SK-N-SH treated with all-trans-retinoic acid at 6 μM for 48 hours (cell line): ENCODE data around the gene MX2.

ENCODE experiments used
- ATAC-seq: fragments of 200-7000 bp; cut with Tn5 transposase; 3 replicates; pipeline ENCODE4 v1.9.1; 2020; ENCODE audit warnings: mild to moderate bottlenecking, moderate library complexity
- ARNTL ChIP-seq: fragments of 450-650 bp; formaldehyde crosslinking; IDR thresholded peaks from 2 replicates; pipeline ENCODE4 v1.5.0; 2020; ENCODE audit warnings: low read depth, mild to moderate bottlenecking, moderate library complexity, borderline replicate concordance
- BACH2 ChIP-seq: fragments of 250-450 bp; sonication (Bioruptor Pico); IDR thresholded peaks from 2 replicates; pipeline ENCODE4 v1.9.0; 2021; ENCODE audit warnings: mild to moderate bottlenecking, borderline replicate concordance
- CREB5 ChIP-seq: fragments of 250-450 bp; sonication (Bioruptor Pico); IDR thresholded peaks from 2 replicates; pipeline ENCODE4 v1.5.1; 2020; ENCODE audit warnings: low read depth, mild to moderate bottlenecking, moderate library complexity
- CSRNP3 ChIP-seq: fragments of 250-450 bp; sonication (Bioruptor Pico); IDR thresholded peaks from 2 replicates; pipeline ENCODE4 v1.5.1; 2021; ENCODE audit warnings: mild to moderate bottlenecking, moderate library complexity
- ESRRG ChIP-seq: fragments of 250-450 bp; sonication (Bioruptor Pico); IDR thresholded peaks from 2 replicates; pipeline ENCODE4 v1.6.1; 2021; ENCODE audit warnings: mild to moderate bottlenecking
- GLIS3 ChIP-seq: fragments of 250-450 bp; sonication (Bioruptor Pico); IDR thresholded peaks from 2 replicates; pipeline ENCODE4 v1.5.0; 2020; ENCODE audit warnings: mild to moderate bottlenecking, moderate library complexity
- ISL1 ChIP-seq: fragments of 250-450 bp; sonication (Bioruptor Pico); IDR thresholded peaks from 2 replicates; pipeline ENCODE4 v2.1.2; 2022; ENCODE audit warnings: mild to moderate bottlenecking, moderate library complexity
- OSR1 ChIP-seq: fragments of 250-450 bp; sonication (Bioruptor Pico); IDR thresholded peaks from 2 replicates; pipeline ENCODE4 v1.8.0; 2022; ENCODE audit warnings: moderate library complexity, mild to moderate bottlenecking, inconsistent platforms
- PATZ1 ChIP-seq: fragments of 250-450 bp; sonication (Bioruptor Pico); IDR thresholded peaks from 2 replicates; pipeline ENCODE4 v1.8.0; 2020; ENCODE audit warnings: mild to moderate bottlenecking, moderate library complexity, borderline replicate concordance
- POU6F1 ChIP-seq: fragments of 250-450 bp; sonication (Bioruptor Pico); IDR thresholded peaks from 2 replicates; pipeline ENCODE4 v1.8.0; 2021; ENCODE audit warnings: low read depth, mild to moderate bottlenecking, moderate library complexity, borderline replicate concordance
- PPARA ChIP-seq: fragments of 250-450 bp; sonication (Bioruptor Pico); IDR thresholded peaks from 2 replicates; pipeline ENCODE4 v1.5.0; 2020; ENCODE audit warnings: mild to moderate bottlenecking, borderline replicate concordance
- RARB ChIP-seq: fragments of 250-450 bp; sonication (Bioruptor Pico); IDR thresholded peaks from 2 replicates; pipeline ENCODE4 v1.8.0; 2021; ENCODE audit warnings: mild to moderate bottlenecking, moderate library complexity
- SNAI2 ChIP-seq: fragments of 250-450 bp; sonication (Bioruptor Pico); IDR thresholded peaks from 2 replicates; pipeline ENCODE4 v1.5.0; 2020; ENCODE audit warnings: mild to moderate bottlenecking, moderate library complexity
- TCF4 ChIP-seq: fragments of 250-450 bp; sonication (Bioruptor Pico); IDR thresholded peaks from 2 replicates; pipeline ENCODE4 v1.8.0; 2021; ENCODE audit warnings: mild to moderate bottlenecking, moderate library complexity, borderline replicate concordance
- TOX ChIP-seq: fragments of 250-450 bp; sonication (Bioruptor Pico); IDR thresholded peaks from 2 replicates; pipeline ENCODE4 v1.8.0; 2021; ENCODE audit warnings: mild to moderate bottlenecking, moderate library complexity, borderline replicate concordance
- TSHZ2 ChIP-seq: fragments of 250-450 bp; sonication (Bioruptor Pico); IDR thresholded peaks from 2 replicates; pipeline ENCODE4 v1.5.0; 2020; ENCODE audit warnings: mild to moderate bottlenecking, moderate library complexity
- ZC3H10 ChIP-seq: fragments of 250-450 bp; sonication (Bioruptor Pico); IDR thresholded peaks from 2 replicates; pipeline ENCODE4 v1.5.1; 2021; ENCODE audit warnings: mild to moderate bottlenecking, moderate library complexity
- ZFP3 ChIP-seq: fragments of 250-450 bp; sonication (Bioruptor Pico); IDR thresholded peaks from 2 replicates; pipeline ENCODE4 v1.5.0; 2020; ENCODE audit warnings: mild to moderate bottlenecking, moderate library complexity
- ZFP30 ChIP-seq: fragments of 450-650 bp; formaldehyde crosslinking; IDR thresholded peaks from 2 replicates; pipeline ENCODE4 v1.5.0; 2022; ENCODE audit warnings: mild to moderate bottlenecking, moderate library complexity
- ZNF565 ChIP-seq: fragments of 450-650 bp; formaldehyde crosslinking; conservative IDR thresholded peaks from 2 replicates; pipeline ENCODE4 v1.5.0; 2020; ENCODE audit warnings: low read depth, mild to moderate bottlenecking, moderate library complexity
- ZNF8 ChIP-seq: fragments of 450-650 bp; formaldehyde crosslinking; IDR thresholded peaks from 2 replicates; pipeline ENCODE4 v1.5.0; 2020; ENCODE audit warnings: mild to moderate bottlenecking, moderate library complexity

Gene MX2

GRCh38 chr21:41402231-41402630 lies 40.4 kb downstream of the MX2 start:
- ATAC-seq: no peak
- TF ChIP-seq TCF4 (CRISPR knock-in tag) (no peak), ZFP30 (CRISPR knock-in tag) (no peak), ESRRG (CRISPR knock-in tag) (no peak), TSHZ2 (CRISPR knock-in tag) (no peak), ZNF565 (no peak), CREB5 (no peak), RARB (CRISPR knock-in tag) (no peak), PPARA (CRISPR knock-in tag) (no peak), SNAI2 (CRISPR knock-in tag) (no peak), BACH2 (CRISPR knock-in tag) (no peak), TOX (CRISPR knock-in tag) (no peak), OSR1 (CRISPR knock-in tag) (no peak), GLIS3 (no peak), CSRNP3 (CRISPR knock-in tag) (no peak), ARNTL (CRISPR knock-in tag) (no peak), POU6F1 (CRISPR knock-in tag) (no peak), ZNF8 (CRISPR knock-in tag) (no peak), ISL1 (CRISPR knock-in tag) (no peak), ZFP3 (CRISPR knock-in tag) (no peak), PATZ1 (CRISPR knock-in tag) (no peak)

GRCh38 chr21:41402796-41403195 lies 41.0 kb downstream of the MX2 start:
- no peak for TF ChIP-seq ZC3H10
- TF ChIP-seq BACH2 (CRISPR knock-in tag): no peak
- TF ChIP-seq ZFP30 (CRISPR knock-in tag): no peak
- TF ChIP-seq ZNF565: no peak
- TF ChIP-seq CSRNP3 (CRISPR knock-in tag): no peak
- TF ChIP-seq TSHZ2 (CRISPR knock-in tag): no peak
- TF ChIP-seq CREB5: no peak
- TF ChIP-seq ZFP3 (CRISPR knock-in tag): no peak
- no peak for TF ChIP-seq RARB (CRISPR knock-in tag)
- no peak for TF ChIP-seq OSR1 (CRISPR knock-in tag)
- no peak for TF ChIP-seq ARNTL (CRISPR knock-in tag)
- no peak for TF ChIP-seq TOX (CRISPR knock-in tag)
- TF ChIP-seq, all 23 proteins: peak for 0
- ATAC-seq: no peak
